ENCODE data around the gene ZFP36. TPM values are rescaled to one million over a fixed set of nuclear protein-coding genes. Genes with fewer than 3 reads are reported as not detected.

Gene ZFP36
- total and polyA plus RNA-seq, 4 donors = 41.2 to 655 (median 172) TPM

Small RNA genes lying within 50 kb of the gene (small RNA-seq; reads per million reads assigned to genes)
- gene MIR4530 (ENCODE audit: low replicate concordance) = 0.12 reads per million
- gene RN7SL566P (ENCODE audit: low replicate concordance) = not detected

Other genes starting within 250 kb of the ZFP36 start
- gene NCCRP1, start 209.9 kb upstream of the ZFP36 start, total RNA-seq = under 1 TPM; 0.09 to 0.97 TPM
- gene NCCRP1, start 209.9 kb upstream of the ZFP36 start, polyA plus RNA-seq = under 1 TPM; 0.05 to 0.26 TPM
- gene SYCN, start 202.6 kb upstream of the ZFP36 start, total RNA-seq = not detected
- under 1 TPM in 1 of 2 donors, not detected in 1; 0.18 TPM for gene SYCN, start 202.6 kb upstream of the ZFP36 start, polyA plus RNA-seq
- not detected for gene IFNL3, start 161.8 kb upstream of the ZFP36 start, total RNA-seq
- gene IFNL3, start 161.8 kb upstream of the ZFP36 start, polyA plus RNA-seq = not detected
- not detected for gene IFNL4, start 158.0 kb upstream of the ZFP36 start, total RNA-seq
- not detected for gene IFNL4, start 158.0 kb upstream of the ZFP36 start, polyA plus RNA-seq
- gene IFNL2, start 138.5 kb upstream of the ZFP36 start, total RNA-seq = not detected
- not detected for gene IFNL2, start 138.5 kb upstream of the ZFP36 start, polyA plus RNA-seq
- not detected for gene IFNL1, start 110.4 kb upstream of the ZFP36 start, total RNA-seq
- gene IFNL1, start 110.4 kb upstream of the ZFP36 start, polyA plus RNA-seq = under 1 TPM in 1 of 2 donors, not detected in 1; 0.17 TPM
- gene LRFN1, start 86.0 kb upstream of the ZFP36 start, total RNA-seq = 1 to 10 TPM; 1.6 to 2.2 TPM
- gene LRFN1, start 86.0 kb upstream of the ZFP36 start, polyA plus RNA-seq = 1 to 10 TPM; 1.2 to 3.6 TPM
- 100 to 1,000 TPM in 1 of 2 donors, 10 to 100 TPM in 1; 38.4 to 110 TPM for gene GMFG, start 70.8 kb upstream of the ZFP36 start, total RNA-seq
- 100 to 1,000 TPM; 192 to 317 TPM for gene GMFG, start 70.8 kb upstream of the ZFP36 start, polyA plus RNA-seq
- gene SAMD4B, start 64.4 kb upstream of the ZFP36 start, total RNA-seq = 10 to 100 TPM; 77.6 to 91.1 TPM
- 100 to 1,000 TPM in 1 of 2 donors, 10 to 100 TPM in 1; 82.5 to 103 TPM for gene SAMD4B, start 64.4 kb upstream of the ZFP36 start, polyA plus RNA-seq
- 10 to 100 TPM; 24.8 to 32.9 TPM for gene PAF1, start 15.7 kb upstream of the ZFP36 start, total RNA-seq
- 10 to 100 TPM; 35.1 to 41.8 TPM for gene PAF1, start 15.7 kb upstream of the ZFP36 start, polyA plus RNA-seq
- gene MED29, start 15.5 kb upstream of the ZFP36 start, total RNA-seq = 10 to 100 TPM; 16.5 to 36.3 TPM
- 10 to 100 TPM; 29.4 to 36.8 TPM for gene MED29, start 15.5 kb upstream of the ZFP36 start, polyA plus RNA-seq
- gene PLEKHG2, start 5.8 kb downstream of the ZFP36 start, total RNA-seq = 10 to 100 TPM; 33.4 to 52.7 TPM
- 10 to 100 TPM; 15.5 to 20.9 TPM for gene PLEKHG2, start 5.8 kb downstream of the ZFP36 start, polyA plus RNA-seq
- 1,000 to 10,000 TPM in 1 of 2 donors, 100 to 1,000 TPM in 1; 108 to 1,772 TPM for gene RPS16, start 29.1 kb downstream of the ZFP36 start, total RNA-seq
- 1,000 to 10,000 TPM; 2,468 to 3,242 TPM for gene RPS16, start 29.1 kb downstream of the ZFP36 start, polyA plus RNA-seq
- 100 to 1,000 TPM in 1 of 2 donors, 10 to 100 TPM in 1; 55.1 to 105 TPM for gene SUPT5H, start 38.7 kb downstream of the ZFP36 start, total RNA-seq
- gene SUPT5H, start 38.7 kb downstream of the ZFP36 start, polyA plus RNA-seq = 100 to 1,000 TPM in 1 of 2 donors, 10 to 100 TPM in 1; 71.0 to 127 TPM
- 10 to 100 TPM; 47.5 to 57.8 TPM for gene TIMM50, start 74.0 kb downstream of the ZFP36 start, total RNA-seq
- 10 to 100 TPM; 49.7 to 67.4 TPM for gene TIMM50, start 74.0 kb downstream of the ZFP36 start, polyA plus RNA-seq
- not detected for gene DLL3, start 92.1 kb downstream of the ZFP36 start, total RNA-seq
- gene DLL3, start 92.1 kb downstream of the ZFP36 start, polyA plus RNA-seq = under 1 TPM in 1 of 2 donors, not detected in 1; 0.07 TPM
- not detected for gene SELENOV, start 108.3 kb downstream of the ZFP36 start, total RNA-seq
- not detected for gene SELENOV, start 108.3 kb downstream of the ZFP36 start, polyA plus RNA-seq
- 1 to 10 TPM; 2.8 to 3.1 TPM for gene EID2B, start 126.0 kb downstream of the ZFP36 start, total RNA-seq
- 1 to 10 TPM; 2.1 to 5.2 TPM for gene EID2B, start 126.0 kb downstream of the ZFP36 start, polyA plus RNA-seq
- 10 to 100 TPM; 11.8 to 13.1 TPM for gene EID2, start 133.3 kb downstream of the ZFP36 start, total RNA-seq
- 10 to 100 TPM; 10.4 to 20.2 TPM for gene EID2, start 133.3 kb downstream of the ZFP36 start, polyA plus RNA-seq
- gene LGALS13, start 195.7 kb downstream of the ZFP36 start, total RNA-seq = not detected
- gene LGALS13, start 195.7 kb downstream of the ZFP36 start, polyA plus RNA-seq = not detected
- gene LGALS16, start 249.1 kb downstream of the ZFP36 start, total RNA-seq = not detected
- gene LGALS16, start 249.1 kb downstream of the ZFP36 start, polyA plus RNA-seq = not detected